ENCODE data around the gene TCAP. TPM values are rescaled to one million over a fixed set of nuclear protein-coding genes. Genes with fewer than 3 reads are reported as not detected.

The TCAP gene
- total RNA-seq, result 0.94 and 1.3 TPM in 2 replicates
- long read RNA-seq, result 0 reads

GRCh38 chr17:39664581-39665561 is at the start of gene TCAP:
Gene TCAP (plus strand): TSS chr17:39665349. CDS start chr17:39665360, 11 bp downstream.
- DNase-seq (ENCODE audit: extremely low spot score, unreplicated experiment), result no peak
- Mint-ChIP-seq H3K27me3 (ENCODE audit: unreplicated experiment) (peaks cover 4% of the 10 kb centered on the region), H3K9me3 (ENCODE audit: unreplicated experiment) (no peaks in the 10 kb centered on the region), H3K27ac (ENCODE audit: unreplicated experiment) (peak within 1 kb of the TSS; percentile 27), H3K4me3 (ENCODE audit: unreplicated experiment) (no peak within 1 kb of the TSS), H3K4me1 (ENCODE audit: unreplicated experiment) (peaks cover 58% of the 10 kb centered on the region), H3K36me3 (ENCODE audit: unreplicated experiment) (peaks cover 7% of the 10 kb centered on the region)
- TF ChIP-seq CTCF (IDR thresholded peaks at IDR 0.05), result no peak

GRCh38 chr17:39615434-39615833 is 49.7 kb upstream of the TCAP start:
- no peak for DNase-seq (ENCODE audit: extremely low spot score, unreplicated experiment)
- H3K4me3 Mint-ChIP-seq (ENCODE audit: unreplicated experiment), result no peak overlapping the region
- no peaks in the 10 kb centered on the region for H3K36me3 Mint-ChIP-seq (ENCODE audit: unreplicated experiment)
- TF ChIP-seq CTCF (IDR thresholded peaks at IDR 0.05), result no peak
- H3K4me1 Mint-ChIP-seq (ENCODE audit: unreplicated experiment), result peaks cover 3% of the 10 kb centered on the region
- H3K9me3 Mint-ChIP-seq (ENCODE audit: unreplicated experiment), result no peaks in the 10 kb centered on the region
- H3K27ac Mint-ChIP-seq (ENCODE audit: unreplicated experiment), result no peak overlapping the region
- peaks cover 46% of the 10 kb centered on the region for H3K27me3 Mint-ChIP-seq (ENCODE audit: unreplicated experiment)

GRCh38 chr17:39617100-39617445 is 48.1 kb upstream of the TCAP start:
- H3K9me3 Mint-ChIP-seq (ENCODE audit: unreplicated experiment), result no peaks in the 10 kb centered on the region
- H3K36me3 Mint-ChIP-seq (ENCODE audit: unreplicated experiment), result no peaks in the 10 kb centered on the region
- peak overlapping the region; percentile 67 for H3K4me3 Mint-ChIP-seq (ENCODE audit: unreplicated experiment)
- no peak for TF ChIP-seq CTCF (IDR thresholded peaks at IDR 0.05)
- no peak for DNase-seq (ENCODE audit: extremely low spot score, unreplicated experiment)
- H3K27me3 Mint-ChIP-seq (ENCODE audit: unreplicated experiment), result peaks cover 37% of the 10 kb centered on the region
- no peak overlapping the region for H3K27ac Mint-ChIP-seq (ENCODE audit: unreplicated experiment)
- peaks cover 7% of the 10 kb centered on the region for H3K4me1 Mint-ChIP-seq (ENCODE audit: unreplicated experiment)

GRCh38 chr17:39617446-39618245 is 47.5 kb upstream of the TCAP start:
- peaks cover 8% of the 10 kb centered on the region for H3K4me1 Mint-ChIP-seq (ENCODE audit: unreplicated experiment)
- H3K9me3 Mint-ChIP-seq (ENCODE audit: unreplicated experiment), result no peaks in the 10 kb centered on the region
- peak; percentile 91 for DNase-seq (ENCODE audit: extremely low spot score, unreplicated experiment)
- peaks cover 37% of the 10 kb centered on the region for H3K27me3 Mint-ChIP-seq (ENCODE audit: unreplicated experiment)
- no peak overlapping the region for H3K27ac Mint-ChIP-seq (ENCODE audit: unreplicated experiment)
- no peaks in the 10 kb centered on the region for H3K36me3 Mint-ChIP-seq (ENCODE audit: unreplicated experiment)
- TF ChIP-seq CTCF (IDR thresholded peaks at IDR 0.05), result no peak
- H3K4me3 Mint-ChIP-seq (ENCODE audit: unreplicated experiment), result peak overlapping the region; percentile 81

Data from osteocyte (in vitro differentiated cells).